Activated CD8-positive, alpha-beta memory T cell treated with anti-CD3 and anti-CD28 coated beads for 48 hours (primary cell): ENCODE data around the gene OR52B4.
"Not testable (repeated sequence)": the region's sequence is repeated elsewhere in the genome, so short reads cannot be mapped to it uniquely, and the experiment has no call there.

Source experiments
- DNase-seq, 3 experiments: peaks; one replicate each; pipeline ENCODE4 v3.0.0-alpha.2; 2020; ENCODE audit warnings: low read depth in 2 of 3, low spot score in 2 of 3

The OR52B4 gene

GRCh38 chr11:4368286-4368685, at the start of gene OR52B4:
Gene OR52B4, minus strand, starts transcription at chr11:4368386. Its CDS starts 91 bp downstream, at chr11:4368295.
- DNase-seq: no peak

GRCh38 chr11:4416816-4417215, 48.6 kb upstream of the OR52B4 start:
- DNase-seq: no peak

DNA sequence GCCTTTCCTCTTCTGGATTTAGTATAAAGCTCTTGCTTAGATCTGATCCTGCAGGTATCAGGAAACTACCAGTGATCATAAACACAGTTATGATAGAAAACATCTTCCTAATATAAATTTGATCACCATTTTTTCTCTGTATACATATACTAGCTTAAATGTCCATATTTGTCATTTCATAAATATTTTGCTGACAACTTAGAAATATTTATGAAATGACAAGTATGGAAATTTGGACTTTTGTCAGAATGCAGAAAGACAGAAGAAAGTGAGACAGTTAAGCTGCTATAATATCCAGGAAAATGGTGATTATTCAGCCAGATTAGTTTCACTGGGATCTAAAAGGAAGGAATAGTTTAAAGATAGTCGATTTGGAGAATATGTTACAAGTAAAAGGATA, 48.1 kb upstream of the OR52B4 start:
- DNase-seq: no peak

DNA sequence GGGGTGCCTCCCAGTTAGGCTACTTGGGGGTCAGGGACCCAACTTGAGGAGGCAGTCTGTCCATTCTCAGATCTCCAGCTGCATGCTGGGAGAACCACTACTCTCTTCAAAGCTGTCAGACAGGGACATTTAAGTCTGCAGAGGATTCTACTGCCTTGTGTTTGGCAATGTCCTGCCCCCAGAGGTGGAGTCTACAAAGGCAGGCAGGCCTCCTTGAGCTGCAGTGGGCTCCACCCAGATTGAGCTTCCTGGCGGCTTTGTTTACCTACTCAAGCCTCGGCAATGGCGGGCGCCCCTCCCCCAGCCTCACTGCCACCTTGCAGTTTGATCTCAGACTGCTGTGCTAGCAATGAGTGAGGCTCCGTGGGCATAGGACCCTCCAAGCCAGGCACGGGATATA, 38.0 kb upstream of the OR52B4 start:
- not testable (repeated sequence) for DNase-seq

DNA sequence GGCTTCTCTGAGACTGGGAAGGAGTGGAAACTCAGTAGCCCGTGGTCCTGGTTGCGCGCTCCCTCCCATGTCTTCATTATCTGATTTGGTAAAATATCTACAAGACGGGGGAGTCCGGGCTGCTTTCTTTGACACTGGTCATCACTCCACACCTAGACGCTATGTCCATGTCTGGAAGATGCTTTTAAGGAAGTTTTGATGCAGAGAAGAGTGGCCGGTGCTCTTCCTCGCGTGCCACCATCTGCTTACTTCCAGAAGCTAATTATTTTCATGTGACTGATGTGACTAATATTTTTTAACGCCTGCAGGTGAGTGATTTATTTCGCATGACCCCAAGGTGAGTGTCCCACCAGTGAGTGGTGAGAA, 25.7 kb upstream of the OR52B4 start:
- no peak for DNase-seq

GRCh38 chr11:4393209-4393857, 25.1 kb upstream of the OR52B4 start, which contains the start of gene TRIM21:
Gene TRIM21, minus strand, starts transcription at chr11:4393702. Its CDS starts 3,293 bp downstream, at chr11:4390409.
- peak; percentile 48 to 58 (median 54) for DNase-seq

GRCh38 chr11:4388221-4388620, 20.0 kb upstream of the OR52B4 start:
- DNase-seq: no peak

GRCh38 chr11:4385978-4386740, 18.0 kb upstream of the OR52B4 start:
- no peak for DNase-seq

GRCh38 chr11:4381901-4382300, 13.7 kb upstream of the OR52B4 start:
- no peak for DNase-seq

- DNase-seq: no peak
Observed at GRCh38 chr11:4375431-4376140, 7.4 kb upstream of the OR52B4 start.

DNA sequence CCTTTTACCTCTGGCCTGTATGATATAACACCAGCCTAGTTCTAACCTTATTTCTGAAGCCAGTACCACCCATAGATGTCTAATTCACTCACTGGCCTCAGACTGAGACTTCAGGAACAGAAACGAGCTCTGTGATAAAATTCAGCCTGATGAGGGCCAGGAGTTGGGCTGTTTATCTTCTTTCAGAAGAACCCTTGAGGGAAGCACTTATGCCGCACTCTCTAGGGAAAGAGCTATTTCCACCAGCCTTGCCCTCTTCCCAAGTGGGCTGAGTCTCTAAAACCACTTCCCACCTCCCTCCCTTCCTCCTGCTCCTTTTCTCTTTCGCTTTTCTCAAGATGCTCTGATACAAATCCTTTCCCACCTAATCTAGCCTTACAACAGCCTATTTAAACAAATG, 2.0 kb upstream of the OR52B4 start:
- DNase-seq: no peak

- DNase-seq: not testable (repeated sequence)
Observed at GRCh38 chr11:4348142-4348541, 20.0 kb downstream of the OR52B4 start.

DNA sequence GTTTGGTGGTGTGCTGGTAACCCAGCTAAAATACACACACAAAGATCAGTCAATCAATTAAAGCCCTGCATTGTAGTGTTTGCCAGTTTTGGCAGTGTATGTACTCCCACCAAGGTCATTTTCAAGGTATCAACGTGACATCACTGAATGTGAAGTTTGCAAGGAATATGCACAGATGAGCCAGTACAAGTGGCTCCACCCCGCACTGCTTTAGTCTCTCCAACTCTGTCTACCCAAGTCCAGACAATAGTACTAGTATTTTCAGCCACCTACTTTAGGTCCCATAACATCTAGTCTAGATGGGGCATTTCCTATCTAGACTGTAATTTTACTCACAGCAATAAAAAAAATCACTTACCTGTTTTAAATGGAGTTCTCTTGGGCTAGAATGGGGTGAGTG, 22.8 kb downstream of the OR52B4 start:
- not testable (repeated sequence) for DNase-seq

DNA sequence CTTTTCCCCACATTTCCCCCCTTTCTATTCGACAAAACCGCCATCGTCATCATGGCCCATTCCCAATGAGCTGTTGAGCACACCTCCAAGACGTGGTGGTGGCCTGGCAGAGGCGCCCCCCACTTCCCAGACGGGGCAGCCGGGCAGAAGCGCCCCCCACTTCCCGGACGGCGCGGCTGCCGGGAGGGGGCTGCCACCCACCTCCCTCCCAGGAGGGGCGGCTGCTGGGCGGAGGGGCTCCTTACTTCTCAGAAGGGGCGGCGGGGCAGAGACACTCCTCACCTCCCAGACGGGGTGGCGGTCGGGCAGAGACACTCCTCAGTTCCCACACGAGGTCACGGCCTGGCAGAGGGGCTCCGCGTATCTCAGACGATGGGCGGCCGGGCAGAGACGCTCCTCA, 33.8 kb downstream of the OR52B4 start:
- DNase-seq: not testable (repeated sequence)
